Endothelial cell of coronary artery (primary cell): ENCODE data around the gene ZNF10. TPM values are rescaled to one million over a fixed set of nuclear protein-coding genes. Genes with fewer than 3 reads are reported as not detected.

Source experiments
- total RNA-seq: library from RNA; depleted of rRNA; stranded (reverse); fragments of >200 nt; gene quantifications from 2 replicates; pipeline ENCODE4 v1.2.3, GENCODE V29; 2014

The ZNF10 gene
- total RNA-seq: 5.0 and 5.6 TPM in 2 replicates

DNA sequence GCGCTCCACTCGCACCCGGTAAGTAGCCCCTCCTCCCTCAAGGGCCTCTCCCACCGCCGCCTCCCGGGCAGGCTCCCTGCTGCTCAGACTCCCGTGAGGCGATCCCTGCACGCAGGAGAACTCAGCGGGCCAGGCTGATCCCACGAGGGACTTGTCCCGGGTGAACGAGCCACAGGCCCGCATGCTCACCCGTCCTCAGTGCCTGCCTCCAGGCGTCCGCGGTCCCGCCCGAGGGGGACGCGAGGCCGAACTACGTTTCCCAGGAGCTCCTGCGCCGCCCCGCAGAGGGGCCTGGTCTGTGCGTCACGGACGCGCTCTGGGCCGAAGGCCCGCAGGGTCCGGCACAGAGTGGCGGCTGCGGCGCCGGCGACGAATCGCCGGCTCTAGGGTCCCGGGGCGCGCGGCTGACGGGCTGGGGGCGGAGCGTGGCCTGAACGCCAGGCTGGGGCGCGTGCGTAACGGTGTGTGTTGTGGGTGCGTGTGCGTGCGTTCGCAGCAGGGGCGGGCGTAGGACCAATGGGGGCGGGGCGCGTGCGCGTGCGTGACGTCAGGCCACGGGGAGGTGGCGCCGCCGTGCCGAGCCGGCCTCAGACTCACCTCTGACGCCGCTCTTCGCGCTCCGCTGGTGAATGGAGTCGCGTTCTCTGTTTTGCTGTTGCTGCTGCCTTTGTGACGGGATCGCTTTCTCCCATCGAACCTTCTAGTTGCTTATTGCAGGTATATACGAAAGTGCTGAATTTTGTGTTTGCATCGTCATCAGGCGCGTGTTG is at the start of gene ZNF10, which contains the start of gene ZNF891:
ZNF10 (plus strand) TSS at position 590 of the 770 bp plus-strand sequence. CDS start 13,866 bp downstream, outside the sequence.
ZNF891 (minus strand) TSS at position 237 of the 770 bp plus-strand sequence. CDS start 8,356 bp downstream, outside the sequence.

DNA sequence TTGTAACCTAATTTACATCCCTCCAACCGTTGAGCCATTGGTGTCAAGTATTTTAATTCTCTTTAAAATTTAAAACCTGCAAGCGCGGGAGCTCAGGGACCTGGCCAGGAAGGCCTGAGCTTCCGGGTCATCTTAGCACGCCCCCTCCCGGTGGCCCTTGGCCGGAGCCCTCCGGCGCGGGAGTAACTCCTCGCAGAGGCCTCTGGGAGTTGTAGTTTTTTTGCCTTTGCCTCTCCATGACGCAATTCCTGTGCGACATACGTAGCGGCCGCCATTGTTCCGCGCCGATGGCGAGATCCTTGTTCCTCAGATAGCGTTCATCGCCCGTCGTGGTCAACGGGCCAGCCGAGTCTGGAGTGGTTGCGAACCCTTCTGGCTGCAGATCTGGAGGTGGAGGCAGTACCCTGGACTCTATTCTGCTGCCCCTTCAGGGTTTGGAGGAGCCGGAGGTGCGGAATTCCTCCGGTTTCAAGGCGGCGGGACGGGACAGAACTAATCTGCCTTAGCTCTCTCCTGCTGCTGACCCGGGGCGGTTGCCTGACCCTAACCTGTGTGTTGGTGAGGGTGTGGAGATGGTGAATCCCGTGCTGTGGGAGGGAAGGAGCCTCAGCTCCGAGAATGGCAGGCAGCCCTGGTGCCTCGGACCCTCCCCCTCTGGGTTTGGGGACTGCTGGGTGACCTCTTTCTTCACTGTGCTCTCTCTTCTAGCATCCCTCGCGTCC is 51.0 kb downstream of the ZNF10 start, which contains the start of gene ZNF268:
ZNF268 (plus strand) TSS at position 258 of the 722 bp plus-strand sequence. CDS start 503 bp downstream, outside the sequence.

Other genes with a start within 250 kb of the ZNF10 start
- 34.7 and 48.0 TPM in 2 replicates for gene CHFR, start 243.0 kb upstream of the ZNF10 start, total RNA-seq
- gene ZNF605, start 174.3 kb upstream of the ZNF10 start, total RNA-seq: 4.4 and 9.1 TPM in 2 replicates
- gene ZNF26, start 144.3 kb upstream of the ZNF10 start, total RNA-seq: 10.0 and 12.1 TPM in 2 replicates
- 22.8 and 26.4 TPM in 2 replicates for gene ZNF84, start 93.1 kb upstream of the ZNF10 start, total RNA-seq
- 27.8 and 29.5 TPM in 2 replicates for gene ZNF140, start 49.7 kb upstream of the ZNF10 start, total RNA-seq
- gene ZNF891, start 353 bp upstream of the ZNF10 start, total RNA-seq: 0.54 and 1.0 TPM in 2 replicates
- gene ZNF268, start 50.9 kb downstream of the ZNF10 start, total RNA-seq: 24.8 and 28.7 TPM in 2 replicates
- gene ANHX, start 105.2 kb downstream of the ZNF10 start, total RNA-seq: not detected in 2 replicates